H1 (cell line): Measurements from ENCODE around the gene PPFIA4. TPM values are rescaled to one million over a fixed set of nuclear protein-coding genes. Genes with fewer than 3 reads are reported as not detected.

Experiments
- BCL11A ChIP-seq, 2 experiments: IDR thresholded peaks; one replicate each; pipeline ENCODE4 v1.6.1; 2011; ENCODE audit warnings: low read depth in 2 of 2, low read length in 2 of 2, mild to moderate bottlenecking in 2 of 2
- PHF8 ChIP-seq: fragments of 200-600 bp; sonication (generic); conservative IDR thresholded peaks from 2 replicates; pipeline ENCODE4 v1.7.1; 2012; ENCODE audit warnings: low read depth, mild to moderate bottlenecking, inconsistent platforms, low read length, moderate library complexity
- polyA plus RNA-seq, 7 experiments: library from polyadenylated mRNA; depleted of rRNA in 3 of 7; stranded (reverse) in 5 of 7; unstranded in 2 of 7; fragments of >200 nt in 5 of 7; fragments of 200-250 nt in 2 of 7; gene quantifications; 1 replicate in 5 of 7; 2 replicates in 1 of 7; 4 replicates in 1 of 7; pipeline versions ENCODE4 v1.2.1 to v1.2.3, GENCODE V29; 2011 to 2013; ENCODE audit warnings: missing spikeins in 2 of 7, mixed read lengths in 2 of 7
- total RNA-seq: library from RNA; stranded (reverse); fragmentation: NEBNext Ultra II Directional; extraction: Animal tissue kit (Norgen Biotek cat#: 25700); gene quantifications from 2 replicates; pipeline ENCODE4 v1.2.1, GENCODE V29; 2021

Gene PPFIA4
- total and polyA plus RNA-seq, 2 of the 8 experiments (the other 6 are each of a cell fraction or from before 2014, with no cell fraction given), result 9.0 to 9.9 TPM

DNA sequence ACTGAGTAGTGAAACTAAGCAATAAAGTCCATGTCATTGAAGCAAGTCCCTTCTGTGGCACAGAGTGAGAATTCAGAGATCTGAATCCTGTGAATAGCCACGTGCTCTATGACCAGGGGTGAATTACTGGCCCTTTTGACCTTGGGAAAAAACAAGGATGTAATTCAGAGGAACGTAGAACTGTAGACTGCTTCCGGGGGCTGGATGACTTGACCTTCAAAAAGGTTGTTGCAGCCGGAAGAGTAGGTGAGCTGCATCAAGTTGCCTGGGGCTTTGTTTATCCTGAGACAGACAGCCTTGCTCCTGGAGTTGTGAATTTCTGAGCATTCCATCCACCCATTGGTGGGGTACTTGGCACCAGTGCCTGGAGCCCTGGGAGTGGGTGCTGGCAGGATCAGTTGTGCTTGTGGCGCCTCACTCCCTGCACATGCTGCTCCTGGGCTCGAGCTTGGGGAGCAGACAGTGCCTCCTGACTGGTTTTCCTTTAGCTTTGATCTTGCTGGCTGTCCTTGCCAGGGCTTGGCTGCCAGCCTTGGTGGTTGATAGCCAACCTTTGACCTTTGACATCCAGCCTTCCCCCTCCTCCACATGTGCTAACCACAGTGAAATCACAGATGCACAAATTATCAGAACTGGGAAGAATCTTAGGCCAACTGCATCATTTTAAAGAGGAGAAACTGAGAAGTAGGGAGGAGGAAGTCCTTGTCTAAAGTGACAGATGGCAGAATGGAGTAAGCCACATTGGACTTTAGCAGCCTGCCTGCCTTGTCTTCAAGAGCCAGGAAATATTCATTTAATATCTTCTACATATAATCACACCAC lies 75.7 kb downstream of the PPFIA4 start (continued):
- TF ChIP-seq PHF8, result no peak
- TF ChIP-seq BCL11A (IDR thresholded peaks at IDR 0.05; ENCODE audit: low read depth in 2 of 2, low read length in 2 of 2), result no peak
- TF ChIP-seq, all 59 proteins: peak for 0
